Measurements from ENCODE around the gene MRTFA.

- TF ChIP-seq CTCF (IDR thresholded peaks at IDR 0.05), result no peak
- no peak for TF ChIP-seq POLR2AphosphoS5 (IDR thresholded peaks at IDR 0.05)
These were observed 9.7 kb downstream of the MRTFA start for GRCh38 chr22:40626851-40627250.

Data from prostate gland (tissue), 2 donors.